GM19455 (cell line): Measurements from ENCODE around the gene TSKU.

Experiments
- ATAC-seq: cut with Tn5 transposase; IDR thresholded peaks from one replicate; pipeline ENCODE4 v1.9.1; 2021; ENCODE audit not compliant: unreplicated experiment

The TSKU gene

DNA sequence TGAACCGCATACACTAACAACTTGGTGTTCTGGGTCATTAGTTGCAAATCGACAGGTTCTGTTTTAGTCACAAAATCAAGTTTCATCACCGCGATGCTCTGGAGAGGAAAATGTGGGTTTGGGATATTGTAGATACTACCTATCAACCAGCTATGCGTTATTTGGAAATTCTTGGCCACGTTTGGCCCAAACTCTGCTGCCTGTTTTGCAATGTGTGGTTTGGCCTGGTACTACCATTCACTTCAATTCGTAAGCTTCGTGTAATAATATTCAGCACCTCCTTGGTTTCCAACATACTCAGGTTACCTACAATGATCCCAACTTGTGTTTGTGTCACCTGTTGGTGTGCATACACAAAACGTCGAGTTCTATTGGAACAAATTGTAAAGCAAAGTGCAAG lies 61.4 kb downstream of the TSKU start:
- ATAC-seq = no peak

DNA sequence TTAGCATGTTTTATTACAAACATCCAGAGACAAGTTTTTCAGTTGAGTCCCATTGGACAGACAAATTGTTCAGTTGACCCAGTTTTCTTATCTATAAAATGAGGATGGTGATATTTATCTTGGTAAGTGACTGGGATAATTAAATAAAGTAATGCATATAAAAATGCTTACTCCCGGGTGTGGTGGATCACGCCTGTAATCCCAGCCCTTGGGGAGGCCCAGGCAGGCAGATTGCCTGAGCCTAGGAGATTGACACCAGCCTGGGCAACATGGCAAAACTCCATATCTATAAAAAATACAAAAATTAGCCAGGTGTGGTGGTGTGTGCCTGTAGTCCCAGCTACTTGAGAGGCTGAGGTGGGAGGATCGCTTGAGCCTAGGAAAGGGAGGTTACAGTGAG lies 61.9 kb downstream of the TSKU start:
- no peak for ATAC-seq

DNA sequence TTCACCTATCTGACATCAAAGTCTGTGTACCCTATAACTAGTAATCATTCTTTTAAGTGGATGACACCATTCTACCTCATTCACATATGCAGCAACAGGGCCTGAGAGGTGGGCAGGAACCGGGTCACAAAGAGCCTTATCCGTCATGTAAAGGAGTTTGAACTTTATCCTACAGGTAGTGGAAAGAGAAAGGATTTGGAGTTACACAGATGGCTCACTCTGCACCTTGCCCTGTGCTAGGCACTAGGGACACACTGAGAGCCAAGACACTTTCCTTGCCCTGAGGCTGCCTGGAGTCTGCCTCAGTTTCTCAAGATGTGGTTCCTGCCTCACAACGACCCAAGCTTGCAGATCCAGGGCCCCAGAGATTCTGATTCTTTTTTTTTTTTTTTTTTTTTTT lies 63.3 kb downstream of the TSKU start:
- no peak for ATAC-seq
